Measurements from ENCODE around the gene ADPRM.

ADPRM gene

GRCh38 chr17:10742431-10742830, 45.0 kb downstream of the ADPRM start:
- Histone ChIP-seq H2BK15ac (replicated peaks; ENCODE audit: low read depth) (no peak overlapping the region), H3K56ac (ENCODE audit: low read length) (no peak overlapping the region), H2BK120ac (ENCODE audit: low read depth, low read length) (no peak overlapping the region), H3K27ac (ENCODE audit: low read depth, low read length) (no peak overlapping the region), H3K36me3 (ENCODE audit: control insufficient read depth, insufficient read depth, low read length) (no peaks in the 10 kb centered on the region), H3K4ac (ENCODE audit: low read depth, low read length) (no peak overlapping the region), H4K5ac (ENCODE audit: low read length) (no peak overlapping the region), H3K23ac (ENCODE audit: low read length) (no peak overlapping the region), H3K79me1 (ENCODE audit: low read length) (no peaks in the 10 kb centered on the region), H3K4me2 (ENCODE audit: low read length) (no peak overlapping the region), H4K8ac (ENCODE audit: low read depth, low read length) (no peak overlapping the region), H3K9ac (ENCODE audit: low read length) (no peak overlapping the region), H3K79me2 (ENCODE audit: control insufficient read depth, insufficient read depth, low read length) (no peaks in the 10 kb centered on the region), H2AK5ac (ENCODE audit: low read length) (no peak overlapping the region), H3K4me1 (ENCODE audit: control insufficient read depth, low read depth, low read length) (no peaks in the 10 kb centered on the region), H2BK5ac (ENCODE audit: low read length) (no peak overlapping the region), H3K27me3 (ENCODE audit: insufficient read depth, low read length, poor library complexity) (no peaks in the 10 kb centered on the region), H3K18ac (ENCODE audit: low read length) (no peak overlapping the region), H3K4me3 (ENCODE audit: low read length) (no peak overlapping the region)
- no peak for DNase-seq
- no CpG with 5 or more reads among the region's 6 CpGs for WGBS (ENCODE audit: extremely low coverage, insufficient coverage, low lambda C conversion rate)

DNA sequence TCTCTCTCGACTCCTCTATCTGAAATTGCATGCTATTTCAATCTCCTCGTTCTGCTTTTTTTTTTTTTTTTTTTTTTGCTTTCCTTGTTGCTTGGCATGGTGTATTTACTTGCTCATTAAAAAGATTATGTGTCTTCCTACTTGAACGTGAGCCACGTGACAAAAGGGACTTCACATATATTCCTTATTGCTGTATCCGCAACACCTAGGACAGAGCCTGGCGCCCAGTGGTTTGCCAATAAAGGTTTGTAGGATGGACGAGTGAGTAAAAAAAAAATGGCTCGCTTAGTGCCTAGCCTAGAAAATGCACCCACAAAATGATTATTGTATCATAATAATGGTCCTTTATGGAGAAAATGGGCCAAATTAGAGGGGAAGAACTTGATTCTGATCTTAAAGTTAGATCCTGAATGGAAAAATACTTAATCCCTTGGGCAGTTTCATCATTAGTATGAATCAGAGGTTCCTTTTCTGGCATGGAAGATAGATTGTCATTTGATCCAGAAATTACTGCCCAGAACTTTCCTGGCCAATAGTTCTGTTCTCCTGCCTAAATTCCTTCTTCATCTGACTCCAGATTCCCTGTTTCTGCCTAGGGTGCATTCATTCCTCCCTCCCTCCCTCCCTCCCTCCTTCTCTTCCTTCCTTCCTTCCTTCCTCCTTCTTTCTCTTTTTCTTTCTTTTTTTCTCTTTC, 46.1 kb downstream of the ADPRM start:
- Histone ChIP-seq H3K23ac (ENCODE audit: low read length) (no peak overlapping the region), H3K36me3 (ENCODE audit: control insufficient read depth, insufficient read depth, low read length) (no peaks in the 10 kb centered on the region), H3K56ac (ENCODE audit: low read length) (no peak overlapping the region), H2AK5ac (ENCODE audit: low read length) (no peak overlapping the region), H3K27me3 (ENCODE audit: insufficient read depth, low read length, poor library complexity) (no peaks in the 10 kb centered on the region), H4K5ac (ENCODE audit: low read length) (no peak overlapping the region), H4K8ac (ENCODE audit: low read depth, low read length) (no peak overlapping the region), H2BK15ac (replicated peaks; ENCODE audit: low read depth) (no peak overlapping the region), H3K4me2 (ENCODE audit: low read length) (no peak overlapping the region), H2BK120ac (ENCODE audit: low read depth, low read length) (no peak overlapping the region), H3K27ac (ENCODE audit: low read depth, low read length) (no peak overlapping the region), H3K18ac (ENCODE audit: low read length) (no peak overlapping the region), H3K79me1 (ENCODE audit: low read length) (no peaks in the 10 kb centered on the region), H3K9ac (ENCODE audit: low read length) (no peak overlapping the region), H3K4me3 (ENCODE audit: low read length) (no peak overlapping the region), H3K79me2 (ENCODE audit: control insufficient read depth, insufficient read depth, low read length) (no peaks in the 10 kb centered on the region), H3K4me1 (ENCODE audit: control insufficient read depth, low read depth, low read length) (no peaks in the 10 kb centered on the region), H3K4ac (ENCODE audit: low read depth, low read length) (no peak overlapping the region), H2BK5ac (ENCODE audit: low read length) (no peak overlapping the region)
- no CpG with 5 or more reads among the region's 8 CpGs for WGBS (ENCODE audit: extremely low coverage, insufficient coverage, low lambda C conversion rate)
- DNase-seq, result no peak

DNA sequence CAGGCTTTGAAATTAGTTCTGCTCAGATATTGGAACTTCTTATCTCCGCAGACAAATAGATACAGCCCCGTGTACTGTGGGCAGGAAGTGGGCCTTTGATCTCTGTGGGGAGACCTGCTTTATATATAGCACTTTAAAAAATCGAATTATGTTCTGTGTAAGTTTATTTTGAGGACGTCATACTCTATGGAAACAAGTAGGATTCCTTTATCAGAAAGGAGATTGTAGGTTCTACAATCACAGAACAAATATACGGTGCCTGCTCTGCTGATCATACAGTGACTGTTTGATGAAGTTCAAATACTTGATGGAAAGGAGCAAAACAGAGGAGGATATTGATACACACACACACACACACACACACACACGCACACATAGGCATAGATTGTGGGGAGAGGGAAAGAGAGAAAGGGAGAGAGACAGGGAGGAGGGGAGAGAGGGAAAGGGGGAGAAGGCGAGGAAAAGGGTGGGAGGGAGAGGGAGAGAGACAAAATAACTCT, 47.2 kb downstream of the ADPRM start:
- no peak for DNase-seq
- Histone ChIP-seq H4K5ac (ENCODE audit: low read length) (no peak overlapping the region), H3K27me3 (ENCODE audit: insufficient read depth, low read length, poor library complexity) (no peaks in the 10 kb centered on the region), H2AK5ac (ENCODE audit: low read length) (no peak overlapping the region), H3K56ac (ENCODE audit: low read length) (no peak overlapping the region), H3K9ac (ENCODE audit: low read length) (no peak overlapping the region), H3K79me2 (ENCODE audit: control insufficient read depth, insufficient read depth, low read length) (no peaks in the 10 kb centered on the region), H2BK120ac (ENCODE audit: low read depth, low read length) (no peak overlapping the region), H3K27ac (ENCODE audit: low read depth, low read length) (no peak overlapping the region), H3K36me3 (ENCODE audit: control insufficient read depth, insufficient read depth, low read length) (no peaks in the 10 kb centered on the region), H3K4me1 (ENCODE audit: control insufficient read depth, low read depth, low read length) (no peaks in the 10 kb centered on the region), H3K4me2 (ENCODE audit: low read length) (no peak overlapping the region), H2BK5ac (ENCODE audit: low read length) (no peak overlapping the region), H3K4me3 (ENCODE audit: low read length) (no peak overlapping the region), H4K8ac (ENCODE audit: low read depth, low read length) (no peak overlapping the region), H3K18ac (ENCODE audit: low read length) (no peak overlapping the region), H3K79me1 (ENCODE audit: low read length) (no peaks in the 10 kb centered on the region), H3K23ac (ENCODE audit: low read length) (no peak overlapping the region), H3K4ac (ENCODE audit: low read depth, low read length) (no peak overlapping the region), H2BK15ac (replicated peaks; ENCODE audit: low read depth) (no peak overlapping the region)
- WGBS (ENCODE audit: extremely low coverage, insufficient coverage, low lambda C conversion rate), result no CpG with 5 or more reads among the region's 7 CpGs

DNA sequence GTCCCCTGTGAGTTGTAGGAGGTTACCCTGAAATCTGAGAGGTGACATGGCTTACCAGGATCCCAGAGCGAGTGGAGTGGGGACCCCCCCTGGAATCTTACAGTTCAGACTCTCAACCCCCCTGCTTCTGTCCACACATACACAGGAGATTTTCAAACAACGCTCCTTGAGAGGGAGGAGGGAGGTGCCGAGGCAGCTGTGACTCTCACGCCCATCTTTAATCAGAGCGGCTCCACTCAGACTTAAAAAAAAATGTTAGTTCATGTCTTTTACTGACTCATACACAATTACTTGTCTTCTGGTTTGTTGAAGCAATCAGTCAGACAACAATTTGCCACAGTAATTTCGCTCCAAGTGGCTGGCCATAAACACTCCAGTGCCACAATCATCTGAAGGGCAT, 47.8 kb downstream of the ADPRM start:
- no peak overlapping the region for H3K4me3 ChIP-seq (ENCODE audit: low read length)
- no peak overlapping the region for H2AK5ac ChIP-seq (ENCODE audit: low read length)
- no peak overlapping the region for H2BK120ac ChIP-seq (ENCODE audit: low read depth, low read length)
- DNase-seq, result no peak
- no peaks in the 10 kb centered on the region for H3K36me3 ChIP-seq (ENCODE audit: control insufficient read depth, insufficient read depth, low read length)
- no peak overlapping the region for H3K27ac ChIP-seq (ENCODE audit: low read depth, low read length)
- no peaks in the 10 kb centered on the region for H3K4me1 ChIP-seq (ENCODE audit: control insufficient read depth, low read depth, low read length)
- H3K79me1 ChIP-seq (ENCODE audit: low read length), result no peaks in the 10 kb centered on the region
- no CpG with 5 or more reads among the region's 6 CpGs for WGBS (ENCODE audit: extremely low coverage, insufficient coverage, low lambda C conversion rate)
- H3K4ac ChIP-seq (ENCODE audit: low read depth, low read length), result no peak overlapping the region
- H3K23ac ChIP-seq (ENCODE audit: low read length), result no peak overlapping the region
- H3K79me2 ChIP-seq (ENCODE audit: control insufficient read depth, insufficient read depth, low read length), result no peaks in the 10 kb centered on the region
- H2BK15ac ChIP-seq (replicated peaks; ENCODE audit: low read depth), result no peak overlapping the region
- no peak overlapping the region for H3K18ac ChIP-seq (ENCODE audit: low read length)
- no peak overlapping the region for H4K5ac ChIP-seq (ENCODE audit: low read length)
- H4K8ac ChIP-seq (ENCODE audit: low read depth, low read length), result no peak overlapping the region
- H3K56ac ChIP-seq (ENCODE audit: low read length), result no peak overlapping the region
- H3K4me2 ChIP-seq (ENCODE audit: low read length), result no peak overlapping the region
- no peaks in the 10 kb centered on the region for H3K27me3 ChIP-seq (ENCODE audit: insufficient read depth, low read length, poor library complexity)
- no peak overlapping the region for H2BK5ac ChIP-seq (ENCODE audit: low read length)
- H3K9ac ChIP-seq (ENCODE audit: low read length), result no peak overlapping the region

GRCh38 chr17:10748531-10749181, 51.3 kb downstream of the ADPRM start:
- Histone ChIP-seq H2BK15ac (replicated peaks; ENCODE audit: low read depth) (no peak overlapping the region), H3K9ac (ENCODE audit: low read length) (no peak overlapping the region), H3K4ac (ENCODE audit: low read depth, low read length) (no peak overlapping the region), H2BK120ac (ENCODE audit: low read depth, low read length) (no peak overlapping the region), H3K18ac (ENCODE audit: low read length) (no peak overlapping the region), H3K79me2 (ENCODE audit: control insufficient read depth, insufficient read depth, low read length) (no peaks in the 10 kb centered on the region), H4K5ac (ENCODE audit: low read length) (no peak overlapping the region), H3K23ac (ENCODE audit: low read length) (no peak overlapping the region), H3K4me2 (ENCODE audit: low read length) (no peak overlapping the region), H3K79me1 (ENCODE audit: low read length) (no peaks in the 10 kb centered on the region), H3K27ac (ENCODE audit: low read depth, low read length) (no peak overlapping the region), H3K27me3 (ENCODE audit: insufficient read depth, low read length, poor library complexity) (no peaks in the 10 kb centered on the region), H3K4me1 (ENCODE audit: control insufficient read depth, low read depth, low read length) (no peaks in the 10 kb centered on the region), H2AK5ac (ENCODE audit: low read length) (no peak overlapping the region), H3K4me3 (ENCODE audit: low read length) (no peak overlapping the region), H4K8ac (ENCODE audit: low read depth, low read length) (no peak overlapping the region), H2BK5ac (ENCODE audit: low read length) (no peak overlapping the region), H3K36me3 (ENCODE audit: control insufficient read depth, insufficient read depth, low read length) (no peaks in the 10 kb centered on the region), H3K56ac (ENCODE audit: low read length) (no peak overlapping the region)
- WGBS (ENCODE audit: extremely low coverage, insufficient coverage, low lambda C conversion rate), result no CpG with 5 or more reads among the region's 9 CpGs
- DNase-seq, result no peak

Measured in mesendoderm (in vitro differentiated cells).